NCI-H2196 (cell line): ENCODE results near the gene ENTPD6.
"Not testable (repeated sequence)": the region's sequence is repeated elsewhere in the genome, so short reads cannot be mapped to it uniquely, and the experiment has no call there.

ENCODE experiments used
- DNase-seq: peaks from one replicate; lab custom pipeline; 2025; ENCODE audit not compliant: unreplicated experiment; lab: John Stamatoyannopoulos, UW

Gene ENTPD6

DNA sequence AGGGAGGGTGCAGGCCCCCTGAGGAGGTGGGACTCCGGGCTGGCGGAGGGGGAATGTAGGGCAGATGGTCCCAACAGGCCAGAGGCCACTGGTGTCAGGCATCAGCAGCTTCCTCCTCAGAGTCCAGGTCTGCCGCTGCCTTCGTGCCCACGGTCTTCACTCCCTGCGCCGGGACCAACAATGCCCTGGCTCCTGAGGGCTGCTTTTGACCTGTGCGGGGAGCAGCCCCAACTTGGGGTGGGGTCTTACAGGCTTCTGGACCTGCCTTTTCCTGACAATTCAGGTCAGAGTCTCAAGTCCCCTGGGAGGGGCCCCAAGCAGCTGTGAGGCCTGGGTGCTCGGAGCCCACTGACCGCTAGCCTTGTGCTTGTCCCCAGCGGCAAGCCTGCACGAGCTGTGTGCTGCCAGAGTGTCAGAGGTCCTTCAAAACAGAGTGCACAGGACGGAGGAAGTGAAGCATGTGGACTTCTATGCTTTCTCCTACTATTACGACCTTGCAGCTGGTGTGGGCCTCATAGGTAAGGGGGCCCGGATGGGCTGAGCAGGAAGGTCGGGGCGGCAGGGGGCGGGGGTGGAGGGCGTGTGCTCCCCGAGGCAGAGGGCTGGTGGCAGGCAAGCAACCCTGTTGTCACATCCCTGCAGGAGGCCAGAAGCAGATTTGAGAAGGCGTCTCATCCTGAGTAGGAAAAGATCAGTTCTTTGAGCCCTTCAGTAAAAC is 27.1 kb downstream of the ENTPD6 start:
- DNase-seq: no peak

DNA sequence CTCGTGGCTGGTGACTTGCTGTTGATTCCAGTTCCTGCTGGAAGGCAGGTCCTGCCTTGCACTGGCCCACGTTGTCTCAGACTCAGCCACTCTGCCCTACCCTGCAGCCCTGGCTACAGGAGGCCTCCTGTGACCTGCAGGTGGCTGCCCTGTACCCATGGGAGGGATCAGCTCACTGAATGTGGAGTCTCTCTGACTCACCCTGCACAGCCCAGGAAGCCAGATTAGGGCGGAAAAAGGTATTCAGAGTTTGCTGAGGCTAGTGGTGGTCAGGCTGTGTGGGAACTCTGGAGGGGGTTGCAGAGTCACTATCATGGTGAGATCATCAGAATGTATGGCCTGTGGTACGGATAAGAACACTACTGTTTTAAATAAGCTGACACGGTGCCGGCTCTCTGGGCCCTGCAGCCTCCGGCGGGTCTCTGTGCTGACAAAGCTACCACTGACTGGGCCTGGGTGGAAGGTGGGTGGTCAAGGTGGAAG is 27.7 kb downstream of the ENTPD6 start:
- DNase-seq: peak; percentile 14

- DNase-seq: no peak
Observed at GRCh38 chr20:25223765-25224720, 28.5 kb downstream of the ENTPD6 start.

- DNase-seq: no peak
Observed at GRCh38 chr20:25224941-25225340, 29.4 kb downstream of the ENTPD6 start.

DNA sequence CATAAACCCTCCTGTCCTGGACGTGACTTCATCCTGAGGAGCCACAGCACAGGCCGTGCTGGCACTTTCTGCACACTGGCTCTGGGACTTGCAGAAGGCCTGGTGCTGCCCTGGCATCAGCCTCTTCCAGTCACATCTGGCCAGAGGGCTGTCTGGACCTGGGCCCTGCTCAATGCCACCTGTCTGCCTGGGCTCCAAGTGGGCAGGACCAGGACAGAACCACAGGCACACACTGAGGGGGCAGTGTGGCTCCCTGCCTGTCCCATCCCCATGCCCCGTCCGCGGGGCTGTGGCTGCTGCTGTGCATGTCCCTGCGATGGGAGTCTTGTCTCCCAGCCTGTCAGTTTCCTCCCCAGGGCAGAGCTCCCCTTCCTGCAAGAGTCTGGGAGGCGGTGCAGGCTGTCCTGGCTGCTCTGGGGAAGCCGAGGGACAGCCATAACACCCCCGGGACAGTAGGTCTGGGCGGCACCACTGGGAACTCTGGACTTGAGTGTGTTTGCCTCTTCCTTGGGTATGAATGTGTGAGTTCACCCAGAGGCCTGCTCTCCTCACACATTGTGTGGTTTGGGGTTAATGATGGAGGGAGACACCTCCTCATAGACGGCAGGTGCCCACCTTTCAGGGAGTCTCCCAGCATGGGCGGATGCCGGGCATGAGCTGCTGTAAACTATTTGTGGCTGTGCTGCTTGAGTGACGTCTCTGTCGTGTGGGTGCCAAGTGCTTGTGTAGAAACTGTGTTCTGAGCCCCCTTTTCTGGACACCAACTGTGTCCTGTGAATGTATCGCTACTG is 30.3 kb downstream of the ENTPD6 start:
- DNase-seq: no peak

- no peak for DNase-seq
Observed at GRCh38 chr20:25226433-25227316, 31.2 kb downstream of the ENTPD6 start.

GRCh38 chr20:25227317-25227831 is 31.9 kb downstream of the ENTPD6 start:
- peak; percentile 24 for DNase-seq

DNA sequence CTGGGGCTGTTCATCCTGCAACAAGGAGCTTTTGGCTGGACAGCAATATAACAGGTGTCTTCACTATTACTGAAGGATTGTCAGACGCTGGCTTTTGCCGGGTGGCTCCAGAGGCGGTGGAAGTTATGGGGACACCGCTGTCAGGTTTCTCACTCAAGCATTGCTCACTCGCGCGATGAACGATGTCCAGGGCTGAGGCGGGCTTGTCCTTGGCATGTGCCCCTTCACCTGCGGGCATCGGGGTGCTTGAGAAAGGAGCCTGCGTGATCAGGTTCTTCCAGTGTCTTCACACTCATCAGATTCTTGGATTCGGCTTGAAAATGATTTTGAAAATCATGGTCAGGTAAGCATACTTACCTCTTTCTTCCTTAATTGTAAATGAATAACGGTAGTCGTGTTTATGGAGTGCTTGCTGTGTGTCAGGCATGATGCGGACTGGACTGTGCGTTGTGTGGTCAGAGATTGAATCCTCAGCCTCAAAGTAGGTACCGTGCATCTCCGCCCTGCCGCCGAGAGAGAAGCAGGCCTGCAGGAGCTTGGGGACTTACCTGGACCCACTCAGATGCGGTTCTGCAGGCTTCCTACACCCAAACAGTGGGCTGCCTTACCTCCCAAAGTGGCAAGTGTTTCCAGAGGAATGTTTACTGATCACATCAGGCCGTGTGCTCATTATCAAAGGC is 34.1 kb downstream of the ENTPD6 start:
- DNase-seq: no peak

GRCh38 chr20:25230166-25230831 is 34.8 kb downstream of the ENTPD6 start:
- no peak for DNase-seq

GRCh38 chr20:25233016-25233772 is 37.7 kb downstream of the ENTPD6 start:
- peak; percentile 66 for DNase-seq

- DNase-seq: not testable (repeated sequence)
Observed at GRCh38 chr20:25234009-25234849, 38.7 kb downstream of the ENTPD6 start.

GRCh38 chr20:25236450-25237304 is 41.2 kb downstream of the ENTPD6 start:
- DNase-seq: no peak

DNA sequence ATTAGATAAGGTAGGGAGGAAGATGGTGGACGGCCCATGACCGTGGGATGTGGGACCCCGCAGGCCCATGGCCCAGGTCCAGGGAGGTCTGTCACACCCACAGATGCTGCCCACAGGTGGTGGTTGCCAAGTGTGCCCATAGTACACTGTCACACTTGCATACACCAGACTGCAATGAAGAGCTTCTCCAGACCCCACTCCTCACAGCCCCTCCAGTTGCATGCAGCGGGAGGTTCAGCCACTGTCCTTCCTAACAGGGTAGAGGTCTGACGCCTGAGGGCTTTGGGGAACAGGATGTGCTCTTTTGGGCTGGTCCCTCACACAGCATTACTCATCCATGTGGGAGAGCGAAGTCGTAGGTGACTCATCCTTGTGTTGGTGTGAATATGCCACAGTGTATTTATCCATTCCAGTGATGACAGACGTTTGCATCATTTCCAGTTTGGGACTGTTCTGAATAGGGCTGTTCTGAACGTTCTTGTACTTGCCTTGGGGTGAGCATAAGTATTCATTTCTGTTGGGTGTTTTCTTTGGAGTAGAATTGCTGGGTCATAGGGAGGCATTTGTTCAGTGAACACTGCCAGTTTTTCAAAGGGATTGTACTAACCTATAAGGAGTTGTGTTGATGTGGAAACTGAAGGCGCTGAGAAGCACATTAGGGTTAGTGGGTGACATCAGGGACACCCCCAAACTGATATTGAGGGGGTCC is 42.3 kb downstream of the ENTPD6 start:
- DNase-seq: peak; percentile 15

GRCh38 chr20:25238319-25239037 is 43.0 kb downstream of the ENTPD6 start:
- DNase-seq: no peak
